ENCODE measurements around the gene NRAS.

Gene NRAS

GRCh38 chr1:114671939-114672275, 44.7 kb downstream of the NRAS start:
- DNase-seq = no peak

GRCh38 chr1:114671011-114671938, 45.3 kb downstream of the NRAS start:
- no peak for DNase-seq

- DNase-seq = peak; percentile 88
Measured at GRCh38 chr1:114670083-114671010, 46.2 kb downstream of the NRAS start.

GRCh38 chr1:114669562-114670082, 46.9 kb downstream of the NRAS start, which contains the start of gene DENND2C:
TSS of gene DENND2C (minus strand) at chr1:114670049. CDS start at chr1:114625984, 44,065 bp downstream.
- DNase-seq = no peak

- no peak for DNase-seq
Measured at GRCh38 chr1:114668784-114669561, 47.6 kb downstream of the NRAS start.

GRCh38 chr1:114668373-114668772, 48.2 kb downstream of the NRAS start:
- DNase-seq = no peak

GRCh38 chr1:114666954-114667353, 49.6 kb downstream of the NRAS start:
- DNase-seq = no peak

GRCh38 chr1:114660238-114660637, 56.3 kb downstream of the NRAS start:
- DNase-seq = no peak

Measured in activated CD8-positive, alpha-beta memory T cell treated with anti-CD3 and anti-CD28 coated beads, Interleukin-2, amount 50 U/mL, for 48 hours (primary cell).